Duodenal mucosa (tissue), 2 donors: ENCODE measurements around the gene PAM.
A peak's percentile ranks its signal among the peaks of the same experiment; 100 is the strongest.

Experiments used
- H3K27ac ChIP-seq: one replicate; pipeline ENCODE4 v1.7.0; 2013; ENCODE audit warnings: low read depth, low read length
- H3K27me3 ChIP-seq, 2 donors: one replicate each; pipeline ENCODE4 v1.7.0; 2013; ENCODE audit warnings: low read length in 2 of 2, control low read depth in 1 of 2; ENCODE audit not compliant: insufficient read depth in 2 of 2, control insufficient read depth in 1 of 2
- H3K36me3 ChIP-seq, 2 donors: one replicate each; pipeline ENCODE4 v1.7.0; 2013; ENCODE audit warnings: low read length in 2 of 2, control low read depth in 1 of 2; ENCODE audit not compliant: insufficient read depth in 2 of 2, control insufficient read depth in 1 of 2
- H3K4me1 ChIP-seq, 2 donors: one replicate each; pipeline ENCODE4 v1.7.0; 2013; ENCODE audit warnings: low read length in 2 of 2, control low read depth in 1 of 2; ENCODE audit not compliant: insufficient read depth in 2 of 2, control insufficient read depth in 1 of 2
- H3K4me3 ChIP-seq, 2 donors: one replicate each; pipeline ENCODE4 v1.7.0; 2013; ENCODE audit warnings: low read length in 2 of 2, low read depth in 1 of 2
- H3K9ac ChIP-seq, 2 donors: one replicate each; pipeline ENCODE4 v1.7.0; 2013; ENCODE audit warnings: low read length in 2 of 2, low read depth in 1 of 2
- H3K9me3 ChIP-seq, 2 donors: one replicate each; pipeline ENCODE4 v1.7.0; 2013; ENCODE audit warnings: low read length in 2 of 2, control low read depth in 1 of 2; ENCODE audit not compliant: control insufficient read depth in 1 of 2

Gene PAM

GRCh38 chr5:102865510-102866236, 110.6 kb downstream of the PAM start:
- Histone ChIP-seq H3K4me1 (peaks cover 18 to 19% of the 10 kb centered on the region in 2 donors), H3K9ac (peak overlapping the region; percentile 72 to 81), H3K27ac (peak overlapping the region; percentile 39), H3K4me3 (peak overlapping the region; percentile 77 to 89), H3K36me3 (no peaks in the 10 kb centered on the region), H3K9me3 (no peaks in the 10 kb centered on the region), H3K27me3 (no peaks in the 10 kb centered on the region)

DNA sequence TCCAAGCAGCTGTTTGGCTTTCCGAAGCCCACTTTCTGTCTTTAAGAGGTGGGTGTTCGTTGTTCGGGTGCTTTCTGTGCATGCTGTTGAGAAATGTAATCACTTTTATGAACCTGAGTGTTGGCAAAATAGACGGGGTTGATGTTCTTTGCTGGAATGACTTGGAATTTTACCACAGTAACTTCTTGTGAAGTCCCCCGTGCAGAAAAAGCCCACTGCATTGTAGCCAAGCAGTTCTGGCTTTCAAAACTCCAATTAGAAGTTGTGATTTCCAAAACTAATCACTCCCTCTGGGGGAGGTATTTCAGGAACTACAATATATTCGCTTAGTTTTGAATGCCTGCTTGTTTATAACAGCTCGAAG, 111.1 kb downstream of the PAM start:
- H3K4me1 ChIP-seq = peaks cover 18 to 19% of the 10 kb centered on the region in 2 donors
- H3K9ac ChIP-seq = peak overlapping the region; percentile 72 to 81
- no peaks in the 10 kb centered on the region for H3K27me3 ChIP-seq
- no peaks in the 10 kb centered on the region for H3K36me3 ChIP-seq
- H3K9me3 ChIP-seq = no peaks in the 10 kb centered on the region
- H3K27ac ChIP-seq = peak overlapping the region; percentile 39
- peak overlapping the region; percentile 77 to 89 for H3K4me3 ChIP-seq

- Histone ChIP-seq H3K36me3 (no peaks in the 10 kb centered on the region), H3K9ac (no peak overlapping the region), H3K9me3 (no peaks in the 10 kb centered on the region), H3K27me3 (no peaks in the 10 kb centered on the region), H3K27ac (no peak overlapping the region), H3K4me1 (peaks cover 17 to 18% of the 10 kb centered on the region in 2 donors), H3K4me3 (peak overlapping the region in 1 of 2 donors; percentile 19)
Observed at GRCh38 chr5:102867992-102868662, 113.0 kb downstream of the PAM start.

DNA sequence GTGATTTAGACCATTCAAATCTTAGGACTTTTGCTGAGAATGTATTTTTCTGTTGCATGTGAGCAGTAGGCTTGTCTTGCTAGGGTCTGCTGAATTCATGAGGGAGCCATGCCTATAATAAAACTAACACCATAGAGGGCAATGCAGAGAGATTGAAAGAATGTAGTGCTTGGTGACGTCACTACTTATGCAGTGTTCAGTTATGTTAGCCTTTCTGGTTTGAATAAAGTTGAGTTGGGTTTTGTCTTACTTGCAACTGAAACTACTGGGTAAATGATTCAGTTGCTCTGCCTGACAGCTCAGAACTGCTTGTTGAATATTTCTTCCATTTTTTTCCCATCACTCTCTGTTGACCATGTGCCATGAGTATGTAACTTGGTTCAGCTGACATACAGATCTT, 114.1 kb downstream of the PAM start:
- Histone ChIP-seq H3K27ac (no peak overlapping the region), H3K36me3 (no peaks in the 10 kb centered on the region), H3K4me1 (peaks cover 14 to 17% of the 10 kb centered on the region in 2 donors), H3K27me3 (no peaks in the 10 kb centered on the region), H3K4me3 (no peak overlapping the region), H3K9me3 (no peaks in the 10 kb centered on the region), H3K9ac (no peak overlapping the region)

- no peaks in the 10 kb centered on the region for H3K36me3 ChIP-seq
- H3K4me1 ChIP-seq = peaks cover 10 to 11% of the 10 kb centered on the region in 2 donors
- H3K27me3 ChIP-seq = no peaks in the 10 kb centered on the region
- H3K4me3 ChIP-seq = no peak overlapping the region
- H3K9ac ChIP-seq = no peak overlapping the region
- no peaks in the 10 kb centered on the region for H3K9me3 ChIP-seq
- no peak overlapping the region for H3K27ac ChIP-seq
Observed at GRCh38 chr5:102873379-102873932, 118.4 kb downstream of the PAM start.

GRCh38 chr5:102874054-102874453, 118.9 kb downstream of the PAM start:
- Histone ChIP-seq H3K36me3 (no peaks in the 10 kb centered on the region), H3K27me3 (no peaks in the 10 kb centered on the region), H3K4me1 (peaks cover 10 to 11% of the 10 kb centered on the region in 2 donors), H3K9ac (no peak overlapping the region), H3K27ac (no peak overlapping the region), H3K9me3 (no peaks in the 10 kb centered on the region), H3K4me3 (no peak overlapping the region)

DNA sequence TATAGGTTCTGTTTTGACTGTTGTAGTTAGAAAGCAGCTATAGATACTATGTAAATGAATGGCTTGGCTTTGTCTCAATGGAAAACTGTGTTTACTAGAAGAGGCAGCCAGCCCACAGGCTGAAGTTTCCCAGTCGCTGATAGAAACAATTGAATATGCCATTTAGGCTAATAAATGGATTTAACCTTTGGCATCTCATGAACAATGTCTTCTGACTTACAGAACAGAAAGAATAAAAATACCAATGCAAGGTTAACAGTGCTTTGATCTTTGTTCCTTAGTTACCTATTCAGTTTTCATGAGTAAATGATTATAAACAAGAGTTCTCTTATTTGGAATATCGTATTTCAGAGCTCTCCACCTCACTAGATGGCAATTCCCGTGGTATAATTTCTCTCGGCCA, 120.6 kb downstream of the PAM start:
- H3K4me3 ChIP-seq = no peak overlapping the region
- H3K27ac ChIP-seq = no peak overlapping the region
- H3K27me3 ChIP-seq = no peaks in the 10 kb centered on the region
- H3K4me1 ChIP-seq = peaks cover 10 to 11% of the 10 kb centered on the region in 2 donors
- no peaks in the 10 kb centered on the region for H3K9me3 ChIP-seq
- H3K9ac ChIP-seq = no peak overlapping the region
- no peaks in the 10 kb centered on the region for H3K36me3 ChIP-seq

GRCh38 chr5:102876610-102877009, 121.5 kb downstream of the PAM start:
- Histone ChIP-seq H3K9me3 (no peaks in the 10 kb centered on the region), H3K27me3 (no peaks in the 10 kb centered on the region), H3K9ac (no peak overlapping the region), H3K4me1 (peaks cover 10 to 11% of the 10 kb centered on the region in 2 donors), H3K27ac (no peak overlapping the region), H3K36me3 (no peaks in the 10 kb centered on the region), H3K4me3 (no peak overlapping the region)

DNA sequence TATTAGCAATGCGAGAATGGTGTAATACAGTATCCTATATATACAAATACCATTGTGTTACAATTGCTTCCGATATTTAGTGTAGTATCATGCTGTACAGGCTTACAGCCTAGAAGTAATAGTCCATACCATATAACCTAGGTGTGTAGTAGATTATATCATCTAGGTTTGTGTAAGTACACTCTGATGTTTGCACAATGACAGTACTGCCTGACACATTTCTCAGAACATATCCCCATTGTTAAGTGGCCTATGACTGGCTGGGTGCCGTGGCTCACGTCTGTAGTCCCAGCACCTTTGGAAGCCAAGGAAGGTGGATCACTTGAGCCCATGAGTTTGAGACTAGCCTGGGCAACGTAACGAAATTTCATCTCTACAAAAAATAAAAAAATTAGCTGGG, 124.6 kb downstream of the PAM start:
- Histone ChIP-seq H3K27me3 (no peaks in the 10 kb centered on the region), H3K9ac (no peak overlapping the region), H3K9me3 (no peaks in the 10 kb centered on the region), H3K4me3 (no peak overlapping the region), H3K27ac (no peak overlapping the region), H3K4me1 (peaks cover 10 to 11% of the 10 kb centered on the region in 2 donors), H3K36me3 (no peaks in the 10 kb centered on the region)

DNA sequence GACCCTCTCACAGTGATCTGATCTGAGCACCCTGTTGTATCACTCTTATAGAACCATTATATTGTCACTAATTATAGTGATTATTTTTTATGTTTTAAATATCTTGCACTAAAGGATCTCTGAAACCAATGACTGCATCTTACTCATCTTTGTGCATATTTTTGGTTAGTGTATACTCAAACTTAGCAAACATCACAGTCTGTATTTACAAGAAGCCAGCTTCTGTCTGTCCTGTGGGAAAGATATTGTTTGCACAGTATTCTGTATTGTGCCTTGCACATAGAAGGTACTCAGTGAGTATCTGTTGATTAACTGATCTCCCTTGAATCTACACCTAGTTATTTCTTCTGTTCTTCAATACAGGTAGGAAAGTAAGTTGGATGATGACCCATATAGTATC, 131.5 kb downstream of the PAM start:
- no peaks in the 10 kb centered on the region for H3K4me1 ChIP-seq

More for the DNA sequence above, 131.5 kb downstream of the PAM start:
- Histone ChIP-seq H3K9me3 (no peaks in the 10 kb centered on the region), H3K4me3 (no peak overlapping the region), H3K36me3 (no peaks in the 10 kb centered on the region), H3K27ac (no peak overlapping the region), H3K27me3 (no peaks in the 10 kb centered on the region), H3K9ac (no peak overlapping the region)
